Pancreas (tissue), 10 donors: ENCODE data around the gene AP2A1. TPM values are rescaled to one million over a fixed set of nuclear protein-coding genes. Genes with fewer than 3 reads are reported as not detected.

Experiments
- ATAC-seq, 4 donors: fragments of 200-7000 bp; cut with Tn5 transposase; one replicate each; pipeline versions ENCODE4 v1.8.0 to v1.9.1; 2020; ENCODE audit warnings: mild to moderate bottlenecking in 4 of 4, moderate library complexity in 4 of 4
- DNase-seq, 6 donors: peaks; one replicate each; pipeline ENCODE4 v3.0.0-alpha.2; 2020
- FAIRE-seq: peaks from 2 replicates; lab custom pipeline; 2012; peaks lifted over from hg19 to GRCh38; lab: Jason Lieb, UNC
- H3K27ac ChIP-seq, 4 donors: fragments of 200-600 bp; sonication (generic); 1 replicate in 3 of 4; 2 replicates in 1 of 4; pipeline versions ENCODE4 v1.5.0 to v1.8.0; 2020
- H3K27me3 ChIP-seq, 4 donors: fragments of 200-600 bp; one replicate each; pipeline ENCODE4 v1.8.0; 2021
- H3K36me3 ChIP-seq, 3 donors: fragments of 200-600 bp; sonication (generic) in 1 of 3; one replicate each; pipeline versions ENCODE4 v1.5.0 to v1.8.0; 2020 to 2021
- H3K4me1 ChIP-seq, 3 donors: fragments of 200-600 bp; one replicate each; pipeline ENCODE4 v1.8.0; 2021
- H3K4me3 ChIP-seq, 4 donors: fragments of 200-600 bp; sonication (generic) in 2 of 4; one replicate each; pipeline versions ENCODE4 v1.5.0 to v1.8.0; 2020 to 2021
- H3K9me3 ChIP-seq, 4 donors: fragments of 200-600 bp; one replicate each; pipeline ENCODE4 v1.8.0; 2021
- CTCF ChIP-seq, 4 donors: fragments of 200-600 bp; sonication (generic) in 3 of 4; IDR thresholded peaks; one replicate each; pipeline versions ENCODE4 v1.5.0 to v1.8.0; 2021; ENCODE audit warnings: antibody characterized with exemption in 4 of 4
- WGBS, 2 donors: extraction: QIAGEN DNeasy Blood & Tissue Kit; methylation state at CpG; one replicate each; pipeline ENCODE4 v1.1.7; 2013; 5-methylcytosine and 5-hydroxymethylcytosine counted together
- intact Hi-C, 3 donors: fragments of 100-400 bp; cut with DNase I; formaldehyde crosslinking; loops; one replicate each; pipeline versions ENCODE4 v1.11.1 to v1.14.2; 2022
- polyA plus RNA-seq, 2 donors: library from polyadenylated mRNA; stranded (reverse); fragments of 200-250 nt; gene quantifications; one replicate each; pipeline ENCODE4 v1.2.3, GENCODE V29; 2013
- total RNA-seq, 6 donors: library from RNA; stranded (reverse); fragmentation: NEBNext Ultra II Directional in 4 of 6; extraction: Animal tissue kit (Norgen Biotek cat#: 25700) in 4 of 6; gene quantifications; one replicate each; pipeline versions ENCODE4 v1.2.1 to v1.2.4, GENCODE V29; 2021 to 2023
- donor health status: healthy with polysubstance abuse.
- donor health status: DM: no; HTN: no; CAD: no; lungs with moderate emphysema.
- donor health status: DM: no; HTN: no; CAD: no.
- donor health status: control.
- donor health status: control.
- donor health status: Bipolar disorder and iron deficiency.
- donor health status: DM: yes; HTN: yes; CAD: no.
- donor health status: DM: no; HTN: no; CAD: no.
- donor health status: DM: no; HTN: no; CAD: no.
- donor health status: DM: yes; HTN: yes; CAD: no.

AP2A1 gene
- total and polyA plus RNA-seq, 8 donors, result 27.1 to 42.8 (median 33.3) TPM

GRCh38 chr19:49843265-49843664 lies 76.5 kb downstream of the AP2A1 start:
- intact Hi-C loops, result no loop called here
- Histone ChIP-seq H3K4me1 (no peaks in the 10 kb centered on the region), H3K9me3 (no peaks in the 10 kb centered on the region), H3K4me3 (no peak overlapping the region), H3K27ac (no peak overlapping the region), H3K27me3 (no peaks in the 10 kb centered on the region), H3K36me3 (peaks cover 0 to 22% (median 0%) of the 10 kb centered on the region in 3 donors)
- ATAC-seq, result no peak
- DNase-seq, result no peak
- TF ChIP-seq CTCF (IDR thresholded peaks at IDR 0.05), result no peak
- WGBS, 2 donors, result 92 to 95% methylated on average over 3 of the region's 3 CpGs
- no peak for FAIRE-seq

GRCh38 chr19:49844138-49845095 lies 77.6 kb downstream of the AP2A1 start:
- ATAC-seq, result no peak
- H3K4me3 ChIP-seq, result no peak overlapping the region
- H3K27ac ChIP-seq, result no peak overlapping the region
- no peaks in the 10 kb centered on the region for H3K9me3 ChIP-seq
- peaks cover 0 to 13% (median 0%) of the 10 kb centered on the region in 3 donors for H3K36me3 ChIP-seq
- intact Hi-C loops, result no loop called here
- WGBS, 2 donors, result 87 to 88% methylated on average over 18 of the region's 18 CpGs
- no peaks in the 10 kb centered on the region for H3K27me3 ChIP-seq
- no peak for DNase-seq
- FAIRE-seq, result no peak
- H3K4me1 ChIP-seq, result no peaks in the 10 kb centered on the region
- no peak for TF ChIP-seq CTCF (IDR thresholded peaks at IDR 0.05)

- Histone ChIP-seq H3K27ac (no peak overlapping the region), H3K4me3 (no peak overlapping the region), H3K36me3 (peaks cover 0 to 7% (median 0%) of the 10 kb centered on the region in 3 donors), H3K27me3 (no peaks in the 10 kb centered on the region), H3K4me1 (peaks cover 0 to 6% (median 0%) of the 10 kb centered on the region in 3 donors), H3K9me3 (no peaks in the 10 kb centered on the region)
- ATAC-seq (no peak), FAIRE-seq (no peak), DNase-seq (no peak)
- no peak for TF ChIP-seq CTCF (IDR thresholded peaks at IDR 0.05)
- WGBS, 2 donors, result 40 to 48% methylated on average over 3 of the region's 3 CpGs
- intact Hi-C loops, result no loop called here
Measured at GRCh38 chr19:49845414-49845813, 78.6 kb downstream of the AP2A1 start.

GRCh38 chr19:49846408-49846807 lies 79.6 kb downstream of the AP2A1 start:
- no peak for TF ChIP-seq CTCF (IDR thresholded peaks at IDR 0.05)
- intact Hi-C loops, result no loop called here
- no peak overlapping the region for H3K27ac ChIP-seq
- FAIRE-seq, result no peak
- WGBS, 2 donors, result 67 to 84% methylated on average over 5 of the region's 5 CpGs
- H3K9me3 ChIP-seq, result no peaks in the 10 kb centered on the region
- no peak for DNase-seq
- no peaks in the 10 kb centered on the region for H3K27me3 ChIP-seq
- no peak for ATAC-seq
- H3K4me3 ChIP-seq, result no peak overlapping the region
- H3K4me1 ChIP-seq, result peaks cover 0 to 6% (median 0%) of the 10 kb centered on the region in 3 donors
- no peaks in the 10 kb centered on the region for H3K36me3 ChIP-seq
